MM.1S (cell line): ENCODE results near the gene PARD3.

ENCODE experiments used
- DNase-seq: peaks from one replicate; pipeline ENCODE4 v3.0.0-alpha.2; 2015
- H2AFZ ChIP-seq: fragments of 300-600 bp; sonication (generic); 2 replicates; pipeline ENCODE4 v1.6.0; 2016; ENCODE audit warnings: antibody characterized with exemption, low read length
- H3F3A ChIP-seq: fragments of 300-600 bp; sonication (generic); 2 replicates; pipeline ENCODE4 v1.6.1; 2016; ENCODE audit warnings: mild to moderate bottlenecking, antibody characterized with exemption, low read length, moderate library complexity, mixed read lengths; ENCODE audit not compliant: insufficient read depth
- H3K27ac ChIP-seq: fragments of 300-600 bp; sonication (generic); 2 replicates; pipeline ENCODE4 v1.5.1; 2016; ENCODE audit warnings: mild to moderate bottlenecking, low read length
- H3K27me3 ChIP-seq: fragments of 300-600 bp; sonication (generic); replicated peaks from 2 replicates; pipeline ENCODE4 v1.6.0; 2016; ENCODE audit warnings: low read length; ENCODE audit not compliant: insufficient read depth
- H3K36me3 ChIP-seq: fragments of 300-600 bp; sonication (generic); replicated peaks from 2 replicates; pipeline ENCODE4 v1.6.1; 2016; ENCODE audit warnings: mild to moderate bottlenecking, low read length, mixed read lengths; ENCODE audit not compliant: insufficient read depth
- H3K4me1 ChIP-seq: fragments of 300-600 bp; sonication (generic); 2 replicates; pipeline ENCODE4 v1.6.1; 2016; ENCODE audit warnings: low read length, mixed read lengths
- H3K4me2 ChIP-seq: fragments of 300-600 bp; sonication (generic); 2 replicates; pipeline ENCODE4 v1.6.0; 2016; ENCODE audit warnings: low read depth, low read length
- H3K4me3 ChIP-seq: fragments of 300-600 bp; sonication (generic); 2 replicates; pipeline ENCODE4 v1.5.1; 2016; ENCODE audit warnings: low read length, mixed read lengths
- H3K79me2 ChIP-seq: fragments of 300-600 bp; sonication (generic); 2 replicates; pipeline ENCODE4 v1.6.1; 2016; ENCODE audit warnings: mixed run types, low read length, mixed read lengths
- H3K9ac ChIP-seq: fragments of 300-600 bp; sonication (generic); 2 replicates; pipeline ENCODE4 v1.6.1; 2016; ENCODE audit warnings: low read length, mixed read lengths
- H3K9me2 ChIP-seq: fragments of 300-600 bp; sonication (generic); replicated peaks from 2 replicates; pipeline ENCODE4 v1.6.1; 2016; ENCODE audit warnings: mild to moderate bottlenecking, low read length, mixed read lengths; ENCODE audit not compliant: insufficient read depth
- H3K9me3 ChIP-seq: fragments of 300-600 bp; sonication (generic); replicated peaks from 2 replicates; pipeline ENCODE4 v1.6.1; 2016; ENCODE audit warnings: mild to moderate bottlenecking, low read length, mixed read lengths; ENCODE audit not compliant: insufficient read depth
- H4K20me1 ChIP-seq: fragments of 300-600 bp; sonication (generic); 2 replicates; pipeline ENCODE4 v1.6.1; 2016; ENCODE audit warnings: mild to moderate bottlenecking, low read length, moderate library complexity, mixed read lengths; ENCODE audit not compliant: insufficient read depth
- CTCF ChIP-seq: fragments of 300-600 bp; sonication (generic); IDR thresholded peaks from 2 replicates; pipeline ENCODE4 v1.5.1; 2016; ENCODE audit warnings: antibody characterized with exemption, low read length, mixed read lengths
- EZH2 ChIP-seq: fragments of 300-600 bp; sonication (generic); optimal IDR thresholded peaks from 2 replicates; pipeline ENCODE3; 2017; ENCODE audit warnings: low read depth, mild to moderate bottlenecking, antibody characterized with exemption, low read length, mixed read lengths
- EZH2phosphoT487 ChIP-seq: fragments of 300-600 bp; sonication (generic); IDR thresholded peaks from 2 replicates; pipeline ENCODE4 v1.6.1; 2018; ENCODE audit warnings: antibody characterized with exemption, low read length

Gene PARD3

GRCh38 chr10:34311679-34312078 lies 503.4 kb downstream of the PARD3 start:
- Histone ChIP-seq H2AFZ (no peak overlapping the region), H4K20me1 (no peaks in the 10 kb centered on the region), H3K36me3 (no peaks in the 10 kb centered on the region), H3K27ac (no peak overlapping the region), H3K9me2 (no peaks in the 10 kb centered on the region), H3K79me2 (no peaks in the 10 kb centered on the region), H3K4me2 (no peak overlapping the region), H3F3A (no peaks in the 10 kb centered on the region), H3K9me3 (no peaks in the 10 kb centered on the region), H3K4me3 (no peak overlapping the region), H3K4me1 (no peaks in the 10 kb centered on the region), H3K9ac (no peak overlapping the region), H3K27me3 (no peaks in the 10 kb centered on the region)
- DNase-seq = no peak
- TF ChIP-seq CTCF (no peak), EZH2phosphoT487 (no peak), EZH2 (no peak)

- Histone ChIP-seq H3K9me2 (no peaks in the 10 kb centered on the region), H3K4me1 (no peaks in the 10 kb centered on the region), H3K4me3 (no peak overlapping the region), H3K9me3 (no peaks in the 10 kb centered on the region), H3K79me2 (no peaks in the 10 kb centered on the region), H3K36me3 (no peaks in the 10 kb centered on the region), H3K4me2 (no peak overlapping the region), H3F3A (no peaks in the 10 kb centered on the region), H3K9ac (no peak overlapping the region), H3K27ac (no peak overlapping the region), H2AFZ (no peak overlapping the region), H4K20me1 (no peaks in the 10 kb centered on the region), H3K27me3 (no peaks in the 10 kb centered on the region)
- TF ChIP-seq EZH2 (no peak), CTCF (no peak), EZH2phosphoT487 (no peak)
- DNase-seq = no peak
Observed at GRCh38 chr10:34310234-34310633, 504.9 kb downstream of the PARD3 start.

GRCh38 chr10:34305189-34305588 lies 509.9 kb downstream of the PARD3 start:
- Histone ChIP-seq H3K9me2 (no peaks in the 10 kb centered on the region), H3K9ac (no peak overlapping the region), H3K36me3 (no peaks in the 10 kb centered on the region), H3K4me2 (no peak overlapping the region), H3F3A (no peaks in the 10 kb centered on the region), H2AFZ (no peak overlapping the region), H3K9me3 (no peaks in the 10 kb centered on the region), H3K27ac (no peak overlapping the region), H3K27me3 (no peaks in the 10 kb centered on the region), H3K4me3 (no peak overlapping the region), H3K79me2 (no peaks in the 10 kb centered on the region), H3K4me1 (no peaks in the 10 kb centered on the region), H4K20me1 (no peaks in the 10 kb centered on the region)
- DNase-seq = no peak
- no peak for TF ChIP-seq EZH2phosphoT487
- no peak for TF ChIP-seq CTCF
- no peak for TF ChIP-seq EZH2

GRCh38 chr10:34303022-34303421 lies 512.1 kb downstream of the PARD3 start:
- Histone ChIP-seq H3K4me1 (no peaks in the 10 kb centered on the region), H3K9ac (no peak overlapping the region), H3K9me2 (no peaks in the 10 kb centered on the region), H3K4me3 (no peak overlapping the region), H3K9me3 (no peaks in the 10 kb centered on the region), H3K27ac (no peak overlapping the region), H3K36me3 (no peaks in the 10 kb centered on the region), H3K79me2 (no peaks in the 10 kb centered on the region), H3K27me3 (no peaks in the 10 kb centered on the region), H3K4me2 (no peak overlapping the region), H2AFZ (no peak overlapping the region), H3F3A (no peaks in the 10 kb centered on the region), H4K20me1 (no peaks in the 10 kb centered on the region)
- TF ChIP-seq EZH2phosphoT487 = no peak
- no peak for TF ChIP-seq EZH2
- no peak for TF ChIP-seq CTCF
- DNase-seq = no peak
